NCI-H226 (cell line): ENCODE measurements around the gene LSP1.
"Not testable (repeated sequence)": the region's sequence is repeated elsewhere in the genome, so short reads cannot be mapped to it uniquely, and the experiment has no call there.

ENCODE experiments used
- DNase-seq: peaks from one replicate; pipeline ENCODE4 v3.0.0-alpha.2; 2015

The LSP1 gene

DNA sequence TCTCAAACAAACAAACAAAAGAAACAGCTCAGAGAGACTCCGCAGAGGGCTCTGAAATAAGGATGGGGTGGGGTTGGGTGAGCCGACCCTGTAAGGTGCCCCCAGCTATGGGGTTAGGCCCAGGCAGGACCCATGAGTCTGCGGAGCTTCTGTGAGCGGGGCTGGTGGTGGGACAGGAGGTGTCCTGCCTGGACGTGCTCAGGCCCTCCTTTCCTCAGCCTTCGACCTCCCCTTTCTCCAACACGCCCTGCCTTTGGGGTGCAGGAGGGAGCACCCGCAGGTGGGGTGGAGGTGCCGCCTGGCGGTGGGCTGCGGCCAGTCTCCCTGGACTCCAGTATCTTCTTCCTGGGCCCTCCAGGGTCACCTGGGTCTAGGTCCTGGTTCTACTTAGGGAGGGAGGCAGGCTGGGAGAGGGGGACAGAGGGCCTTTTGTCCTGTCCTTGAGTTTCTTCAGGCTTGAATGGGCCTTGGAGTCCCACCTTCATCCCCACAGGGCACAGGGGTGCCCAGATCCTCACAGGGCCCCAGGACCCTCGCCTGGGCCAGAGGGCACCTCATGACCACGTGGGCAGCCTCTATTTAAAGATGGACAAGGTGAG is 26.6 kb downstream of the LSP1 start:
- no peak for DNase-seq

DNA sequence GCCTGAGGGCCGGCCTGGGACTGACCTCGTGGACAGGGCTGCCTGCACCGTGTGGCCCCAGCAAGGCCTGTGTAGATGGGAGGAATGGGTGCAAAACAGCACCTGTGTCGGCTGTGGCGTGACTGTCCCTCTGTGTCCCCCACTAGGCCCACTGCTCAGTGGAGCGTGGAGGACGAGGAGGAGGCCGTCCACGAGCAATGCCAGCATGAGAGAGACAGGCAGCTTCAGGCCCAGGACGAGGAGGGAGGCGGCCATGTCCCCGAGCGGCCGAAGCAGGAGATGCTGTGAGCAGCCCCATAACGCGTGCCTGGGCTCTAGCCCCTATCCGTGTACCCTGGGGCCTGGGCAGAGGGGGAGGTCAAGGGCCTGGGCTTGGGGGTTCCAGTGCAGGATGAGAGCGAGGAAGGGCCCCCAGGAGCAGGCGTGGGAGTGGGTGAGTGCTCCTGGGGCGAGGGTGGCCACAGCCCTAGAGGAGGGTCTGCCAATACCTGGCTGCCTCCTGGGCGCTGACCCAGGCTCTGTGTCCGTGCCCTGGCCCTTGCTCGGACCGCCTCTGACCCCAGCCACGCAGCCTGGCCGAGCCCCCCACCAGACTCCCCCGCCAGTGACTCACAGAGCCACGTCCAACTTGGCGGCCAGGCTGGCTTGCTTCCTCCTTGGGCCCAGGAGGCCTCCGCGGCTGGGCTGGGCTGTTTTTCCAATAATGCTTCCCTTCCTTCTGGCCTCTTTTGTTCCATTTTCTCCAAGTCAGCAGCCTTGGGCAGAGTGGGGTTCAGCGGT is 27.2 kb downstream of the LSP1 start:
- no peak for DNase-seq

DNA sequence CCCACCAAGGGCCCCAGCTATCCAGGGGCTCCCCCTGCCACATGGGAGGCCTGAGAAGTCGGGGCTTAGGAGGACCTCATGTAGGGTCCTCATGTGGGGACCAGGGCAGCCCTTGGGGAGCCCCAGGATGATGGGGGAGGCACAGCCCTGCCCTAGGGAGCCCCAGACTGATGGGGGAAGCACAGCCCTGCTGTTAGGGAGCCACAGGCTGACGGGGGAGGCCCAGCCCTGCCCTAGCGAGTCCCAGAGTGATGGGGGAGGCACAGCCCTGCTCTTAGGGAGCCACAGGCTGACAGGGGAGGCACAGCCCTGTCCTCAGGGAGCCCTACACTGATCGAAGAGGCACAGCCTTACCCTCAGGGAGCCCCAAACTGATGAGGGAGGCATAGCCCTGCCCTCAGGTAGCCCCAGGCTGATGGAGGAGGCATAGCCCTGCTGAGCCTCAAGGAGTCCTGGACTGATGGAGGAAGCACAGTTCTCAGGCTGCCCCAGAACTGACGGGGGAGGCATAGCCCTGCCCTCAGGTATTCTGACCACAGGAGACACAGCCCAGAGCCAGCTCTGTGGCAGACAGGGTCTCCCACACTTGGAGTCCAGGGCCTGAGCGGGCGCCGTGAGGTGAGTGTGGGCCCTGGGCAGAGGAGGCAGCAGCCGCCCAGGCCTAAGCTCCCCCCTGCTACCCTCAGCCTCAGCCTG is 28.0 kb downstream of the LSP1 start:
- no peak for DNase-seq

DNA sequence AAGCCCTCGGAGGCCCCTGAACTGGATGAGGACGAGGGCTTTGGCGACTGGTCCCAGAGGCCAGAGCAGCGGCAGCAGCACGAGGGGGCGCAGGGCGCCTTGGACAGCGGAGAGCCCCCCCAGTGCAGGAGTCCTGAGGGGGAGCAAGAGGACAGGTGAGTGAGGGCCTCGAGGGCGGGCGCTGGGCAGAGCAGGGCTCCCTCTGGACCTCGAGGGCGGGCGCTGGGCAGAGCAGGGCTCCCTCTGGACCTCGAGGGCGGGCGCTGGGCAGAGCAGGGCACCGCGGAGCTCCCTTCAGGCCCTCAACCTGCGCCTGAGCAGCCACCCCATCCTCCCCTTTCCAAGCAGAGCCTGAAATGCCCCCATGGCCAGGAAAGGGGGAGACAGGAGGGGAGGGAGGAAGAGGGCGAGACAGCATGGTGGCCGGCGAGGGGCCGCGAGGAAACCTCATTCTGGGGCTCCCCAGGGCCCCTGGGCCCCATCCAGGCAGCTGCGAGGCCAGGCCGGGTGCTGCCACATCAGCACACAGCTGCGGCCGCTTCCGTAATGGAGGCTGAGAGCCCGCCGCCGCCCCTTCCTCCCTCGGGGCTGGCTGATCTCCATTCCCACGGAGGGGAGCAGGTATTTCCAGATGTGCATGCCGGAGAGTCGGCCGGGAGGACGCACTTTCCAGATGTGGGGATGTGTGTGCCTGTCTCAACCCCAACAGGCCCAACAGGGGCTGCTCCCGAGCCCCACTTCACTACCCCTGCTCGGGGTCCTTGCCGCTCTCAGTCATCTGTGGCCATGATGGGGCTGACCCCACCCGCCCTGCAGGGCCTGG is 28.8 kb downstream of the LSP1 start:
- no peak for DNase-seq

DNA sequence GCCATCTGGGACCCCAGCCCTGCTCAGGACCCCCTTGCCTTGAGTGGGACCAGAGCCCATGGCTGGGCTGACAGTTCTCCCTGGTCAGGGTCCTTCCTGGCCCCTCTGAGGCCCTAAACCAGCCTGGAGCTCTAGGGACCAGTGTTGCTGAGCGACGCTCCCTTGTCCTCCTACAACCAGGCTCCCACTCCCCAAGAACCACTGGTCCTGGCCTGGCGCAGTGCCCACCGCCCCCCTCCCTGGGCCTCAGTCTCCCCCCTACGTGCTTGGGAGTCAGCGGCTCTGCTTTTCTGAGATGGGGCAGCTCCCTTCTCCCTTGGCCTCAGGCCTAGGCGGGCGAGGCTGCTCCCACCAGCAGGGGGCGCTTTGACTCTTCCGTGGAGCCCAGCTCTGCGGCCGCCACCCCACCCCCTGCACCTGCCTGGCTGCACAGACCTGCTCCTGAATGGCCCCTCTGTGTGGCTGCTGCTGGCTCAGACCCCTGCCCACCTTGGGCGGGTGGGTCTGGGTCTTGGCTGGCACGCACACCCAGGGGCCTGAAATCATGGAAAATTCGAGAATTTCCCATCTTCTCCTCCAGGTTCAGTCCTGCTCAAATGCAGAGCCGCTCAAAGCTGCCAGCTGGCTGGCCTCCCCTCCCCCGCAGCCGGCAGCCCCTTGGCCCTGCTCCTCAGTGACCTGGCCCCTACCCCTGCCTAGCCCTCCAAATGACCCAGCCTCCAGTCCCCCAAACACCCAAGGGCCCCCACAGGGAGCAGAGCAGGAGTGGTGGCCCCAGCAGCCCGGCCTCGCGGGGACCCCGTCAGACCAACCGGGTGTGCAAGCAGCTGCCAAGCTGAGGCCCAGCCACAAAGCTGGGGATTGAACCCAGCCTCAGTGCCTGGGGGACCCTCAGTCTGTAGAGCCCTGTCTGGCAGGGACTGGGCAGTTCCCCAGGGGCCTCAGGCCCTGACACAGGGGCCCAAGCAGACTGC is 29.7 kb downstream of the LSP1 start:
- DNase-seq: peak; percentile 38

DNA sequence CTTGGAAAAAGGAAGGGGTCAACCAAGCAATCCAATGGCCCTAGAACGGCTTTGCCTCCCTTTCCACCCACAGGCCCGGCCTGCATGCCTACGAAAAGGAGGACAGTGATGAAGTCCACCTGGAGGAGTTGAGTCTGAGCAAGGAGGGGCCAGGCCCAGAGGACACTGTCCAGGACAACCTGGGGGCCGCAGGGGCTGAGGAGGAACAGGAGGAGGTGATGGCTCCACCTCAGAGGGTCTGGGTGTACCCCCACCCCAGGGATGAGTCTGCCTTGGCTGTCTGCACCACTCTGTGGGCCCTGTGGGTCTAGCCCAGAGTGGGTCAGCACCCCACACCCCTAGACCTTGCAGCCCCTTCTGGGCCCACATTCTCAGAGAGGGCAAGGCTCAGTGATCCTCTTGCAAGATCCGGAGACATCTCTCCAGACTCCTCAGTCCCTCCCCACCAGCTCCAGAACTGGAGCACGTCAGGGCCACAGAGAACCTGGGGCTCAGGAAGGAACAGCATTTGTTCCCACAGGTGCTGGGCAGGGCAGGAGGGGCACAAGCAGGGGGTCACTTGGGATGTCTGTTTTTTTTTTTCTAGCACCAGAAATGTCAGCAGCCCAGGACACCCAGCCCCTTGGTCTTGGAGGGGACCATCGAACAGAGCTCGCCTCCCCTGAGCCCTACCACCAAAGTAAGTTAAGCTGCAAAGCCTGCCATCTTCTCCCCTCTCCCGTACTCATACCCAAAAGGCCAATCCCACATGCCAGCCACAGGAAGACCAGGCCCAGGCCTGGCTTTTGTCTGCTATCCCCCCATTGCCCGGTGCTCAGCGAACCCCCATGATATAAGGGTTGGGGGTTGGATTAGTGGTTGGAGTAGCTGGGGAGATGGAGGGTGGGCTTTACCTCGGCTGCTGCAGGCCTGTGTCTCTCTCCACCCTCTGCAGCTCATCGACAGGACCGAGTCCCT is 30.7 kb downstream of the LSP1 start:
- DNase-seq: no peak

DNA sequence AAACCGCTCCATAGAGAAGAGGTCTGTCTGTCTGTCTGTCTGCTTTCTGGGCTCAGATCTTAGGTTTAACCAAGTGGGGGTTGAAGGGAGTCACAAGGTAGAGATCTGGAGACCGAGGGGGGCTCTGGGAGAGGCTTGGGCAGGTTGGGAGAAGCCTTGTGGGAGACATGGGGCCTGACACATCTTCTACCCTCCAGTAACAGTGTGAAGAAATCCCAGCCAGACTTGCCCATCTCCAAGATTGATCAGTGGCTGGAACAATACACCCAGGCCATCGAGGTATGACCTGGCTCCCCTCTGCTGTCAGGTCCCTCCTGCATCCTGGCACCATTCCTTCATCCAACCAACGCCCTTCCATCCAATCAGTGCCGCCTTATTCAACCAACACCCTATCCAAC is 31.4 kb downstream of the LSP1 start:
- no peak for DNase-seq

DNA sequence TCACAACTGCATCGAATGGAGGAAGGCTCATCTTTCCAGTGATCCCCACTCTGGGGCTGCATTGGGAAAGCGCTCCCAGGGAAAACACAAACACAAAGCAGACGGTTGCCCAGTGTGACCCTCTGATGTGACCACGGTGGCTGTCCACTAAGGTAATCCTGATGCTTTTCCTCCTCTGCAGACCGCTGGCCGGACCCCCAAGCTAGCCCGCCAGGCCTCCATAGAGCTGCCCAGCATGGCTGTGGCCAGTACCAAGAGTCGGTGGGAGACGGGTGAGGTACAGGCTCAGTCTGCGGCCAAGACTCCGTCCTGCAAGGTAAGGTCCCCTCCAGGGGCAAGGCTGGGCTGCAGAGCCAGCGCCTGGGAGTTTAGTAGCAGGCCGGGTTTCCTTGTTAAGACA is 33.7 kb downstream of the LSP1 start:
- not testable (repeated sequence) for DNase-seq

DNA sequence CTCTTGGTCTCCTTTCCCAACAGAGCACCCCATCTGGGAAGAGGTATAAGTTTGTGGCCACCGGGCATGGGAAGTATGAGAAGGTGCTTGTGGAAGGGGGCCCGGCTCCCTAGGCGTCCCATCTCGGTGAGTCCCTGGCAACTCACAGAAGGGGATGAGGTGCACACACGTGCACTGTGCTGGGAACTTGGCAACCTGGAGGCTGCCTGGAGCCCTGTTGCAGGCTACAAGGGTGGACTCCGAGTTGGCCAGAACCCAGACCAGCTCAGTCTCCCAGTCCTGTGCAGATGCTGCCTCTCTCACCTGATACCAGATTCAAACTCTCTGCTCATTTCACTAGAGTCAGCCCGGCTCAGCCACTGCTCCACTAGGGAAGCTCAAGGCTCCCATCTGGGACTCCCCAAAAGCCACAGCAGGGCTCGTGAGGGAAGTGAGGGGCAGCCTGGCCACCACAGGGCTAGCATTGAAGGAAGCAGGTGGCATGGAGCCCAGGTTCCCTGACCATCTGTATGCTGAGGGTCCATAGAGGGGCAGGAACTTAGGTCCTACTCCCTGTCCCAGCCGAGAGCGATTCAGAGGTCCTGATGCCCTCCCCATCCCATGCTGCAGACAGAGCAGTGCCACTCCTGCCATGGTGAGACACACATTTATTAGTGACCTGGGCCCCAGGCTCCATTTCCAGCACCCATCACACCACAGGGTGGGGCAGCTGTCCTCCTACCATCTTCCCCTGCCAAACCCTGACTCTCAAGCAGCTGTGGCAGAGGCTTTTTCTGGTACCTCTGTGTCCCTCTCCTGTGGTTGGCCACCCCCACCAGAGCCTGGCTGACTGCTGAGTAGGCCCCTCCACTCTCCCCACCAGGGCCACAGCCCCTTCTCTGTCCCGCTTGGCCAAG is 34.8 kb downstream of the LSP1 start:
- DNase-seq: no peak

DNA sequence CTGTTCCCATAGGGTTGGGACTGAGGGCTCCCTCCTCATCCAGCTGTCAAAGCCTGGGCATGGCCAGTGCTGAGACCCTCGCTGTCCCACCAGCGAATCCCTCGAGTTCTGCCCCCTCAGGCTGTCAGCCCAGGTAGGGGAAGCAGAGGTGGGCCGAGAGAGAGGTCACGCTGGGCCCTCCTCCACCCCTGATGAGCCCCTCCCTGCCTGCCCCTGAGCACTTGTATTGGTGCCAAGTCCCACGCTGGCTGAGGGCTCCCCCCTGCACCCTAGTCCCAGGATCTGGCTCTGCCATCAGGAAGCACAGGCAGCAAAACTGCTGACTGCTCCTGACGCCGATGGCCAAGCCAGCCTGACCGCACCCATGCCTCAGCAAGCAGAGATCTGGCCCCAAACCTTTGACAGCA is 35.5 kb downstream of the LSP1 start:
- no peak for DNase-seq

DNA sequence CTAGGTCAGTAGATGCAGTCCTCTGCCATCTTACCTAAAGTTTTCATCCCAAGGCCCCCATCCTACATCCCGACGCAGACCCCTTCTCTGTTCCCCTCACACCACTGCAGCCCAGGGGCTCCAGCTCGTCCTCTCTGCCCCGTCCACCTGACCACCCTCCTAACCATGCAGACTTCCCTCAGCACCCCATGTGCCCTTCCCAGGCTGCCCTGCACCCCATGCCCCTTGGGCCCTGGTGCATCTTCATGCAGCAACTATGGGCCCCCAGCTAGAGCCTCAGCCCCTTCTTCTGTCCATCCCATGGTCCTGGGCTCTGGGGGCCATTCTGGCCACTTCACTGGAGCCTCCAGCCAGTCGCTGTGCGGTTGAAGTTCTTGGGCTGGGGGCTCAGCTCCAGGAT is 35.9 kb downstream of the LSP1 start:
- no peak for DNase-seq

DNA sequence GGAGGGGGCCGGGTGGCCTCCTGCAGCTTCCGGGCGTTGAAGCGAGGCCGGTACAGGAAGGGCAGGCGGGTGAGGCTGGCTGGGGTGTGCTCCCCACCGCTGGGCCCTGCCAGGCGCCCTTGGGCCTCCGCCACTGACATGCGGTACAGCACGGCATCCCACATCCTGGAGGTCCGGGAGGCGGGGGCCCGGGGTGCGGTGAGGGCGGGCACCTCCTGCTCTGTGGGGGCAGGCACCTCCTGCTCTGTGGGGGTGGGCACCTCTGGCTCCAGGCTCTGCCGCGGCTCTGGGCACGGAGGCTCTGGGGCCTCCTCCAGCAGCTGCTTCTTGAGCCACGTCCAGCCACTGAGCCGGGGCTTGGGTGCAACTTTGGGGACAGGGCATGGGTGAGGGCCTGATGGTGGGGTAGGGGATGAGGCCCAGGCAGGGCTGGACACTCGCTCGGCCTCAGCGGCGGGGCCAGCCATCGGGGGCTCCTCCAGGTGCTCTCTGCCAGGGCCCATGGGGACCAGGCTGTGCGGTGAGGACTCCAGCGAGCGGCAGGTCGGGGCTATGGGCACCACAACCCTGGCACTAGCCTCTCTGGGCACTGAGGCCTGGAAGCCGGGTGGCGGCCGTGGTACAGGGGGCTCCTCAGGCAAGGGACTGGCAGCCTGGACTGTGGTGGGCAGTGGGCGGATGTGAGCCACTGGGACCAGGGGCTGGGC is 36.5 kb downstream of the LSP1 start:
- no peak for DNase-seq

DNA sequence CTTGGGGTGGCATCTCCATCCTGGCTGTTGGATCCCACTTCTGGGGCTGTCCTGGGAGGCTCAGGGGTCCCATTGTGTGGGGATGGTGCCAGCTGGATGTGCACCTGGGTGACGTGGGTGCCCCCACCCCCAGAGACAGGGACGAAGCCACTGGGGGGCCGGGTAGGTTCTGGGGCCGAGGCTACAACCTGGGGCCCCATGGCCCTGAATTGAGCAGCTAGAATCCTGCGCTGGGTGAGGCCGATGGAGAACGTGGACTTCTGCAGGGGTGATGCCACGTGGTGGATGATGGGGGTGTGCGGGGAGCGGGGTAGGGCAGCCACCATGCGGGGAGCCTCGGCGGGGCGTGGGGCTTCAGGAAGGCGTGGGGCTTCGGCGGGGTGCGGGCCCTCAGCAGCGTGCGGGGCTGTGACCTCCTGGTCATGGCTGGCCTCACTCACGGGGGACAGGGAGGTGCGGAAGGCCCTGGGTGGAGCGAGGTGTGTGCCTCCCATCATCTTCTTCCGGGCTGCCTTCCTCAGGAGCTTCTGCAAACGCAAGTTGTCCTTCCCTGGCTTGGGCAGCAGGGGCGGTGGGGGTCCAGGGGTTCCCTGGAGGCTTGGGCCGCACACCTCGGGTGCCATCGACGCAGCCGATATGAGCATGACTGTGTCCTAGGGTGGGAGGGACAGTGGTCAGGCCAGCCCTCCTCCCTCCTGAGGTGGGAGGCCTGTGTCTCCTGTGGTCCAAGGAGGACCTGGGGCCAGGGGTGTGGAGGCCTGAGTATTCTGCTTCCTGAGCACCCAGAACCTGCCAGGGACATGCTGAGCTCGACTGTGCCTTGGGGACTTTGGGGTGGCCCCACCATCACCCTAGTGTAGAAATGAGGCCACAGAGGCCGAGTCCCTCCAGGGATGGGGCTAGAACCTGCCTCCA is 37.3 kb downstream of the LSP1 start:
- DNase-seq: no peak

DNA sequence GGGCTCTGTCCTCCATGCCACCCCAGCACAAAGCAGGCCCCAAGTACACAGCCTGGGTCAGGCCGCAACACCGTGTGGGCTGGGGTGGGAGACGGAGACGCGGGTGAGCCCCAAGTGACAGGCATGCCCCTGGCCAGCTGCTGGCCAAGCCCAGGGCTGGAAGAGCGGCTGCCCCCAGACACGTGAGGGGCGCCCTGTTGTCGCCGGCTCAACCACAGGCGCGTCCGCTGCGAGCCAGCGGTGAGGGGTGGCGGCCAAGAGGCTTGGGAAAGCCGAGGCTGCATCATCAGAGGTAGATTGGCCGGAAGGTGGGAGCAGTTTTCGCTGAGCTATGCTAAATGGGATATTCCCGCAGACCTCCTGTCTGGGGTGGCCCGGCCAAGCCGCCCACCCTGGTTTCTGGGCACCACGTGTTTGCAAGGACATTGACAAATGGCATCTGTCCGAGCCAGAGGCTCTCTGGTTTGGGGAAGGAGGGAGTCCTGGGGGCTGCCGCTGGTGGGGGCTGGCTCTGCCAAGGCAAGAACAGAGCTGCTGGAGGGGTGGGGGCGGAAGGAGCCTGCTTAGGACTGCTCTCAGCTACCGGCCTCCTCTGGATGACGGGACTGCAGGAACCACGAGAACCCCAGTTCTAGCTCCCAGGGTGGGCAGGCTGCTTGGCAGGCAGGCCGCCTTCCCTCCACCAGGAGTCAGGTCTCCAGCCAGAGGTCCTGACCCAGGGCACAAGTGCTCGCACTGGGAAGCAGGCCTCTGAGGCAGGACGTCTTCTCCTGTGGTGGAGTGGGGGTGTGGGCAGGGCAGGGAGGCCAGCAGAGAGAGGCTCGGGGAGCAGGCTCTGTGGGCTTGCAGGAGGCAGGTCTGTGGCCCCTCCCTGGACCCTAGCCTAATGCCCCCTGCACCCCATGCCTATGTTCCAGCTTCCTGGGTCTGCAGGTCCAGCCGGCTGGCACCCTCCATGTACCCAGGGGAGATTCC is 38.3 kb downstream of the LSP1 start:
- no peak for DNase-seq

DNA sequence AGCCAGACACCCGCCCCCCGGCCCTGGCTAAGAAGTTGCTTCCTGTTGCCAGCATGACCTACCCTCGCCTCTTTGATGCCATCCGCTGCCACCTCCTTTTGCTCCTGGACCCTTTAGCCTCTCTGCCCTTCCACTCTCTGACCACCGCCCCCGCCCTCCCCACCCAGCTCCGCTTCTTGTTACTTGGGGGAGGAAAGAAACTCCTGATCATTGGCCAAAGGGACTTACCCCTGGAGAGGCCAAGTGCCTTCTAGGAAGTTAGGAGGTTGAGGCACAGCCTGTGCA is 38.9 kb downstream of the LSP1 start, which contains the start of gene PRR33:
Gene PRR33 (minus strand): TSS at position 65 of the 285 bp plus-strand sequence. CDS start 1,311 bp downstream, outside the sequence.
- DNase-seq: no peak

DNA sequence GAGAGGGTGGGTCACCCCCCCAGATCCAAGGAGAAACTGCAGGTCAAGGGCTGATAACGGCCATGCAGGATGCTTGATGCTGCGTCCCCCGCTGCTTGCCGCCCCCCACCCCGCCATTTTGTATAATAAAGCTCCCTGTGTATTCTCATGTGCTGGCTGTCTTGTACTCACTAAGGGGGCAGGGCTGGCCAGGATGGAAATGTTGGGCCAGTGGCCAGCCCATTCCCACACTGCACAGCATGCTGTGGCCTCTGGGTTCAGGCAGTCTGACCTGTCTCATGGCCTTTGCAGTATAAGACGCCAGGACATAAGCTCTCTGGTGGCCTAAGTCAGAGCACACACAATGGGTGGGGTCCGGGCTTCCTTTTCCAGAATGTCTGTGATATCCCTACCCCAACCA is 39.2 kb downstream of the LSP1 start:
- no peak for DNase-seq

DNA sequence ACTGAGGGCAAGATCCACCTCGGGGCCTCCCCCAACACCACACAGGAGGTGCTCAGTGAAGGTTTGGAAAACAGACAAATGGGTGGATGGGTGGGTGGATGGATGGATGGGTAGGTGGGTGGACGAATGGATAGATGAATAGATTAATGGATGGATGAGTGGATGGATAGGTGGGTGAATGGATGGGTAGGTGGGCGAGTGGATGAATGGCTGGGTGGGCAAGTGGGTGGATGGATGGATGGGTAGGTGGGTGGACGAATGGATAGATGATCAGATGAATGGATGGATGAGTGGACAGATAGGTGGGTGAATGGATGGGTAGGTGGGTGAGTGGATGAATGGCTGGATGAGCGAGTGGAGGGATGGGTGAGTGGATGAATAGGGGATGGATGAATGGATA is 39.7 kb downstream of the LSP1 start:
- DNase-seq: no peak
